GM19025 (cell line): ENCODE results near the gene RASGRF2.
"Not testable (repeated sequence)": the region's sequence is repeated elsewhere in the genome, so short reads cannot be mapped to it uniquely, and the experiment has no call there.

Experiments used
- ATAC-seq: cut with Tn5 transposase; IDR thresholded peaks from one replicate; pipeline ENCODE4 v1.9.1; 2021; ENCODE audit warnings: mild to moderate bottlenecking, low read depth, moderate library complexity; ENCODE audit not compliant: unreplicated experiment

RASGRF2 gene

DNA sequence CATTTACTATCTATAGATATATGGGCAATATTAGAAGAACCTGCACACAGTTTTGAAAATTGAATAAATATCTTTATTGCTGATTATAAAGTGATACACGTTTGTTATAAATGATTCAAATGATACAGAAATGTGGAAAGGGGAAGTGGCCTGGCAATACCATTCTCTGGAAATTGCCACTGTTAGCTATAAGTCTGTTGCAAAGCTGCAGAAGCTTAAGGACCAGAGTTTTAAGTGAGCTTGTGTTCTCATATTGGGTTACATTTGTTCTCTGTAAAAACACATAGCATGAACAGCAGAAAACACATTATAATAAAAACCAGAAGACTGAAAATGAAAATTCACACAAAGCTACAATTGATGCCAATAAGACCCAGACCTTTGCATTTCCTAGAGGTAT is 59.6 kb downstream of the RASGRF2 start:
- ATAC-seq, result no peak

DNA sequence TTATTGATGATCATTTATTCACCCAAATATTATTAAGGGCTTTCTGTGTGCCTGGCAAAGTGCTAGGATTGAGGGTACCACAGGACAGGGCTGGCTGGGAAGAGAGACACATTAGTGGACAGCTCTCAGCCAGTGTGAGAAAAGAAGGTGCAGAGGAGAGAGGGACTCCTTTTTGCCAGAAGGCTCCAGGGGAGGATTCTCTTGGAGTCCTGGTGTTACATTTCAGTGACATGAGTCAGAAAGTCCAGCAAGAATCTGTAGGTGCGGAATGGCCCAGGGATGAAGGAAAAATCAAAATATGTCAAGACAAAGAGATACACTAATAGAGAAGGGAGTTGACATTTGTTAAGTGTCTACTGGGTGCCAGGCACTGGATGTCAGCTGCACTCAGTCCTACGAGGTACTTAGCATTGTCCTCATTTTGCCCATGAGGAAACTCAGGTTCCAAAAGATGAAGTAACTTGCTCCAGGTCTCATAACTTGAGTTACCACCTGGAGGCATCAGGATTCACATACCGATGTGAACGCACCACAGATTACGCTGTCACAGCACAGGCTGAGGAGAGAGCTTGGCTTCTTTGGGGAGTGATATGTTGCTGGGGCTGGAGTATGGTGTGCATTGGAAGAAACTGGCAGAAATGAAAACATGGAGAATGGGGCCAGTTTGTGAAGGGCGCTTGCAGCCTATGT is 60.5 kb downstream of the RASGRF2 start:
- no peak for ATAC-seq

DNA sequence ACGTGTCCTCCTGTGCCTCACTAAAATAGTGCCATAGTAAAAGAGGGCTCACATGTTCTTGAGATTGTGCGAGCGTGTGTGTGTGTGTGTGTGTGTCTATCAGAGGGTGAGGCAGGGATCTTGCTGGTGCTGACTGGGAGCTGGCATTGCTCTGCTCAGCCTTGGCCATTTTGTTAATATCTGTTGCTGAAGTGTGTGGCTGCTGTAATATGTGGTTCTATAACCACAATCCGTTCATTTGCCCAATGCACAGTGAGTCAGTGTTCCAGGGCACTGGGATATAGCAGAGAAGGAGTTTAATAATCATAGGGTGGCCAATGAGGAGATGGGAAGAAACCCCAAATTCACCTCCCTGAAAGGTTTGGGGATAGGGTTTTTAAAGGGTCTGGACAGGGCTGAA is 61.3 kb downstream of the RASGRF2 start:
- no peak for ATAC-seq

DNA sequence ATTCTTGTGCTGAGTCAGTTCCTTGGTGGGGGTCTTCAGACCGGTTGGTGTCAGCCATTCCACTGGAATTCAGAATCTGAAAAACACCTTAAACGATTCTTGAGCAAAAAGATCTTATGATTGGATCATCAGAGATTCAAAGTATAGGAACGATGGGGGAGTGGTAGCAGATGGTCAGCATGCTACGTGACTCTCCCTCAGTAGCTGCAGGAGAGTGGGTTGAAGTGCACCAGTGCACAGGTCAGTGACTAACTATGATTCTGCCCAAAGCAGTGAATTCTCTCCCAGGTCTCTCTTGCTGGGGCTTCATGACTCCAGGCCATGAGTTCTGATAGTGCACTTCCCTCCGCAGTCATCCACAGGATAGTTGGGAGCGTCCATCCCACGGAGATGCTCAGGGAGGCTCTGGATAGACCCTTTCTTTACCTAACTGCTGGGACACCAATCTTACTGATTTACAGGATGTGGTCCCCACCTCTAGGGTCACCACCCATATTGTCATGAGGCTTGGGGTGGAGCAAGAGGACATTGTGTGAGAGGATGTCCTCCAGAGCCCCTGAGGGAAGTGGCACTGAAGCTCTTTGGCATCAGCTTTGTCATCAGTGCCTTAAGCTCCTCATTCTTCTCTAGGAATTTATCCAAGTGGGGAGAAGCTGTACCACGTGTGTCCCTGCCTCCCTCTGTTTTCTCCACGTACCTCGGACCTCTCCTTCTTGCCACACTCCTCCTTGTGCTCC is 62.0 kb downstream of the RASGRF2 start:
- no peak for ATAC-seq

DNA sequence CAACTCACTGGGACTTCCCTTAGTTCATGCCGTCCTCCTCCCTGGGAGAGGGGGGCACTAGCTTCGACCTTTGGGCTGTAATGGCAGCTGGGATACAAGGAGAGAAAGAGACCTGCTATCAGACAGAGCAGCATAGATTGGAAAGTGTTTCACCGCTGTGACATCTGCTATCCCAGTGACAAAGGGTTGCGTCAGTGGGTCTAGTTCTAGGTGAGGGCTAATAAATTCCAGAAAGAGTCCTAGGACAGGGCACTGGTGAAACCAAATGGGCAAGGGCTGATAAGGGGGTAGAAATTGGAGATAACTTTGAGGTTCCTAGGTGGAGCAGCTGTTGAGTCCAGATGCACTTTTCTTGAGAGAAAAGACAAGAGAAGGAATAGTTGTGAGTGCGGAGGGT is 62.5 kb downstream of the RASGRF2 start:
- ATAC-seq, result no peak

DNA sequence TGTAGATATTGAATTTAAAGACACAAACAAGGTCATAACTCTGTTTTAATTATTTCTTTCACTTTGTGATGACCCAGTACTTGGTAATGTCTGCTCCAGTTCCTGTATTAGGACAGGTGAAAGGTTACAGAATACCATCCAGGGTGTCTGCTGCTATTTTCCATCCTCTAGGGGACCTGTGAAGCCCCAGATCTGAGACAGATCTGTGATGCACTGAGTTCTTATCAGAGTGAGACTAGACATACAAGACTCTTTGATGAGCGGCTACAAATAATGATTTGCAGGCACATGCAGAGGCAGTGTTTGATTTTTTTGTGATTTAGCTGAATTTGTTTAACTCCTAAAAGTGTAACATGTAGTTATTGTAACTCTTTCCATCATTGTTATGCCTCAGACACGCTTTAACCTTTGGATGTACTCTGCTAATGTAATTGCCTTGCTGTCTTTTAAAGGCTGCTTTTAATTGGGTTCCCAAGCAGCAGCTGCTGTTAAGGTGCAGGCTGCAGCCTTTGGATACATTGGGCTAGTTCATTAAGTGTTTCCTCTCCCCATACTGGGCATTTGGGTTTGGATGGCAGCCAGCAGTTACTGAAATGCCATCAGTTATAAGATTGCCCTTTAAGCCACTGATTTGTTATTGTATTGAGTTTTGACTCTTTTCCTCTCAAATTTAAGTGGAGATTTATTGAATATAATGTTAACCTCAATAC is 63.3 kb downstream of the RASGRF2 start:
- no peak for ATAC-seq

DNA sequence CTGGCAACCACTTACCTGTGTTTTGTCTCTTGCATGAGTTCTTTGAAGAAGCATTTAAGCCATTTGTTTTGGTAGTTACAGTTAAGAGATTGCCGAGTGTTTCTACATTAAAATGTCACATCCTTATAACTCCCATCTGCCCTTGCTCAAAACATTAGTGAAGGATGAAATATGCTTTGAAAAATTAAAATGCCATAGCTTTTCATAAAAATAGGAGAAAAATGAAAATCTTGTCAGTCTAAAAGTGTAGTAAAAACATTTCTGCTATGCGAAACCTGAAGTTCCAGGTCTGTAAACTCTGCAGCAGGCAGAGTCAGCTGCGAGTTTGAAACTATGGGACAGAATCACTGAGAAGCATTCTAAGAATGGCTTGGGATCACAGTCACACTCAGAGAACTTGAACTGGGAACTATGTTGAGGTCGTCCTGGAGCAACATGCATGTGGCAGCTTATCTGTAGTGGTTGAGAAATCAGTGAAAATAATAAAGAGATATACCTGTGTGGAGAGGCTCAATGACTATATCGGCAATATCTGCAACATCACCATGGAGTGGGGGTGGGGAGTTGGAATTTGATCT is 67.4 kb downstream of the RASGRF2 start:
- ATAC-seq, result no peak

DNA sequence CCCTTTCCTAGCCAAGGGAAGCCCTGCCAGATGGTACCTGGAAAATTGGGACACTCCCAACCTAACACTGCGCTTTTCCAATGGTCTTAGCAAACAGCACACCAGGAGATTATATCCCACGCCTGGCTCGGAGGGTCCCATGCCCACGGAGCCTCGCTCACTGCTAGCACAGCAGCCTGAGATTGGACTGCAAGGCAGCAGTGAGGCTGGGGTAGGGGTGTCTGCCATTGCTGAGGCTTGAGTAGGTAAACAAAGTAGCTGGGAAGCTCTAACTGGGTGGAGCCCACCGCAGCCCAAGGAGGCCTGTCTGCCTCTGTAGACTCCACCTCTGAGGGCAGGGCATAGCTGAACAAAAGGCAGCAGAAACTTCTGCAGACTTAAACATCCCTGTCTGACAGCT is 68.7 kb downstream of the RASGRF2 start:
- ATAC-seq, result not testable (repeated sequence)

DNA sequence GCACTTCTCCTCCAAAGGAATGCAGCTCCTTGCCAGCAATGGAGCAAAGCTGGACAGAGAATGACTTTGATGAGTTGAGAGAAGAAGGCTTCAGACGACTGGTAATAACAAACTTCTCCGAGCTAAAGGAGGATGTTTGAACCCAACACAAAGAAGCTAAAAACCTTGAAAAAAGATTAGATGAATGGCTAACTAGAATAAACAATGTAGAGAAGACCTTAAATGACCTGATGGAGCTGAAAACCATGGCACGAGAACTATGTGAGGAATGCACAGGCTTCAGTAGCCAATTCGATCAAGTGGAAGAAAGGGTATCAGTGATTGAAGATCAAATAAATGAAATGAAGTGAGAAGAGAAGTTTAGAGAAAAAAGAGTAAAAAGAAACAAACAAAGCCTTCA is 69.6 kb downstream of the RASGRF2 start:
- not testable (repeated sequence) for ATAC-seq

DNA sequence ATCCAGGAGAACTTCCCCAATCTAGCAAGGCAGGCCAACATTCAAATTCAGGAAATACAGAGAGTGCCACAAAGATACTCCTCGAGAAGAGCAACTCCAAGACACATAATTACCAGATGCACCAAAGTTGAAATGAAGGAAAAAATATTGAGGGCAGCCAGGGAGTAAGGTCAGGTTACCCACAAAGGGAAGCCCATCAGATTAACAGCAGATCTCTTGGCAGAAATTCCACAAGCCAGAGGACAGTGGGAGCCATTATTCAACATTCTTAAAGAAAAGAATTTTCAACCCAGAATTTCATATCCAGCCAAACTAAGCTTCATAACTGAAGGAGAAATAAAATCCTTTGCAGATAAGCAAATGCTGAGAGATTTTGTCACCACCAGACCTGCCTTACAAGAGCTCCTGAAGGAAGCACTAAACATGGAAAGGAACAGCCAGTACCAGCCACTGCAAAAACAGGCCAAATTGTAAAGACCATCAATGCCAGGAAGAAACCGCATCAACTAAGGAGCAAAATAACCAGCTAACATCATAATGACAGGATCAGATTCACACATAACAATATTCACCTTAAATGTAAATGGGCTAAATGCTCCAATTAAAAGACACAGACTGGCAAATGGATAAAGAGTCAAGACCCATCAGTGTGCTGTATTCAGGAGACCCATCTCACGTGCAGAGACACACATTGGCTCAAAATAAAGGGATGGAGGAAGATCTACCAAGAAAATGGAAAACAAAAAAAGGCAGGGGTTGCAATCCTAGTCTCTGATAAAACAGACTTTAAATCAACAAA is 70.3 kb downstream of the RASGRF2 start:
- ATAC-seq, result not testable (repeated sequence)

DNA sequence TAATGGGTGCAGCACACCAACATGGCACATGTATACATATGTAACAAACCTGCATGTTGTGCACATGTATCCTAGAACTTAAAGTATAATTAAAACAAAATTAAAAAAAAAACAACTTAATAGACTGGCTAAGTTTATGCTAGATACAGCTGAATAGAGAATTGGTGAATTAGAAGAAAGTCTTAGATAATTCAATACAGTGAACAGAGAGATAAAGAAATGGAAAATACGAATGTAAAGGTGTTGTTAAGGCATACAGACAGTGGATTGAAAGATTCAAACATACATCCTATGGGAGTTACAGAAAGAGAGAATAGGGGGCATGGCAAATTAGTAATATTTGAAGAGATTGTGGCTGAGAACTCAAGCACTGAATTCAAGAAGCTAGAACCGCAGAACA is 75.4 kb downstream of the RASGRF2 start:
- ATAC-seq, result no peak

DNA sequence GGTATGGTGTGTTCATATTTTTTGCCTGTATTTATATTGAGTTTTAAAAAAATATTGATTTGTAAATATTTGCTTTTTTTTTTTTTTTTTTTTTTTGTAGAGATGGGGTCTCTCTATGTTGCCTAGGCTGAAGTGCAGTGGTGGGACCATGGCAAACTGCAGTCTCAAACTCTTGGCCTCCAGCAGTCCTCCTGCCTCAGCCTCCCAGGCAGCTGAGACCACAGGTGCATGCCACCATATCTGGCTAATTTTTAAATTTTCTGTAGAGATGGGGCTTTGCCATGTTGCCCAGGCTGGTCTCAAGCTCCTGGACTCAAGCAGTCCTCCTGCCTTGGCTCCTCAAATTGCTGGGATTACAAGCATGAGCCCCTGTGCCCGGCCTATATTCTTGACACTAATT is 78.3 kb downstream of the RASGRF2 start:
- ATAC-seq, result no peak

DNA sequence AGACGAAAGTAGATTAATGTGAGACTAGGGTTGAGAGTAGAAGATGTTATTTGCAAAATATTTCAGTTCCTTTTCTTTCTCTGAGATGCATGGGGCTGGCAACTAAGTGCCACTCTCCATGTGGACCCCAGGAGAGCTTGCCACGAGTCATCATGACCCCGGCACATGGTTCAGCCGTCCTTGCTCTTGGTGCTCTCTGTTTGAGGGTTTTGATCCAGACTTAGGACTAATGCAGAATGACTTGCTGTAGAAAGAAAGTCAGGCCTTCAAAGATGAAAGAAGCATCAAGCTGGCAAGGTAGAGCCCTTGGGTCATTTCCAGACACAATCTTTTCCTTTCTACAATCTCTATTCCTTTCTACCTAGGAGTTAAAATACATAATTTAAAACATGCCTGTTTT is 84.7 kb downstream of the RASGRF2 start:
- ATAC-seq, result no peak

DNA sequence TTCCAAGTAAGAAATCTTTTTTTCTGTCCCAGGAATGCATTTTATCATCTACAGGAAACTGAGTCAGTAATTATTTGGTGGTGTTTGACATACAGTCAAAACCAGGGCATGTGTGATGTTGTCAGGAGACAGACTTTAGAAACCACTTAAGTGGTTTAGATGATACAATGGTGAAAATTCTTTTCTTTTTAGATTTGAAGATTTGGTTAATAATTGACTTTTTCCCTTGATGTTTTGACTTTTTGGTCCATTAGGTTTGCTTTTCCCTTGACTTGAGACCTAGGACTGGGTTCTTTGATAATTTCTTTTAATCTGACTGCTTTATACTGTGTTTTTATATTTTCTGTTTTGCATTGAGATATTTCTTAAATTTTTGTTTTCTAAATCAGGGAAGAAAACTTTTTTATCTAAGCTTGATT is 85.2 kb downstream of the RASGRF2 start:
- ATAC-seq, result no peak

DNA sequence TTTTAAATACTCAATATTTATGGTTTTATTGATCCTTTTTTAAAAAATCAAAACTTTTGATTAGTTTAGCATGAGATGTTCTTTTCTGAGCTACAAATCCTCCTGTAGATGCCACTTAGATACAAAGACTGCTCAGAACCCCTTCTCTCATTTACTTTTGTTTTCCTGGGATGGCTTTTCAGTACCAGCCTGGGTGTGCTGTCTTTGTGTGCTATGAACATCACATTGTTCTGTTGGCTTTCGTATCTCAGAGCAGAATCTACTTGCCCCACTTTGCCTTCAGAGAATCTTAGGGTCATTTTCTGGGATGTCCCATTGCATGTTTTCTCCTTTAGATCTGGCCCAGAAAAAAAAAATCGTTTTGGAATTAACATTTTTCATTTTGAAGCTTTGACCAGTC is 85.9 kb downstream of the RASGRF2 start:
- no peak for ATAC-seq

DNA sequence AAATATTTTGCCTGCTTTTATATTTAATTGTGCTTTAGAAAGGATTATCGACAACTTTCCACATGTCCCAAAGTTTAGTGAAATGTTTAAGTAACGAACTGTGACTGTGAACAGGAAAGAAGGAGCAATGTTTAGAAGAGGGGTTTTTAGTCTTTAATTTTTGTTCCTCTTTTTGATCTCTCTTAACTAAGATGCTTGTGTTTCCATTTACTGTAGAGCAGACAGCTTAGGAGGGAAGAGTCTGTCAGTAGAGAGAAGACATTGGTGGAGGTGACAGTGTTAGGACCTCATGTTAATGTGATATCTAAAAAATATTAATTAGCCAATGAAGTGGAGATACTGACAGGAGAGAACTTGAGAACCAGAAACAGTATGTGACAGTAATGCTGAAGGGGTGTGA is 92.2 kb downstream of the RASGRF2 start:
- ATAC-seq, result no peak

DNA sequence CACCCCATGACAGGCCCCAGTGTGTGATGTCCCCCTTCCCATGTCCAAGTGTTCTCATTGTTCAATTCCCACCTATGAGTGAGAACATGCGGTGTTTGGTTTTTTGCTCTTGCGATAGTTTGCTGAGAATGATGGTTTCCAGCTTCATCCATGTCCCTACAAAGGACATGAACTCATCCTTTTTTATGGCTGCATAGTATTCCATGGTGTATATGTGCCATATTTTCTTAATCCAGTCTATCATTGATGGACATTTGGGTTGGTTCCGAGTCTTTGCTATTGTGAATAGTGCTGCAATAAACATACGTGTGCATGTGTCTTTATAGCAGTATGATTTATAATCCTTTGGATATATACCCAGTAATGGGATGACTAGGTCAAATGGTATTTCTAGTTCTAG is 93.1 kb downstream of the RASGRF2 start:
- not testable (repeated sequence) for ATAC-seq

DNA sequence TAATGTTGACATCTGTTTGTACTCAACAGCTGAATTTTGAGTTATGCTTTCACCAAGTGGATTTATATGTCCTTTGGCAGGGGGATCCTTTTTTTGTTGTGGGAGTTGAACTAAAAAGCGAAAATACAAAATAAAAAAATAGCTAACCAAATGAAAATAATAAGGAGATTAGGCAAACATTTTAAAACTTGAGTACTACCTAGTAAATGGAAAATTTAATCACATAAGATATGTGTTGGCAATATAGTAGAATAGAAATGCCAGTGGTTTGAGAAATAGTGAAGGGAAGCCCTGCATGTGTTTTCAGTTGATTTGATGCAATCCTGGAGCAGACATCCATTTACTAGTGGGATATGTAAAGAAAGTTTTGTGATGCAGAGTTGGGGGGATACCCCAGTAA is 98.0 kb downstream of the RASGRF2 start:
- no peak for ATAC-seq

DNA sequence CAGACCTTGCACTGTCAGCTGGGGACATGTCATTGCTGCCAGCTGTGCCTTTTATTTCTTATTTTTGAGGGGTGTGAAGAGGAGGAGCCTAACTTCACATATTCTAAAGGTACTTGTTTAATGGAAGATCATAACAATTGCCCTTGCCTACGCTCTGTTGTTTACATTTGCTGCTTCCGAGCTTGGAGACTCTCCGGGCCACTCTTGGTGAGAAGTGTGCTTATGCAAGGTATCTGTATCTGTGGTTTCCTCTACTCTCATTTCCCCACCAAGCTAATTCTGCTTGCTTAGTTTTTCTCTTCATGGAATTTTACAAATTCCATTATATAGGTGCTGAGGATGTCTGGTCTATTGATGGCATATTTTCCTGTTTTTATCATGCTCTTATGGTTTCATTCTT is 105.3 kb downstream of the RASGRF2 start:
- no peak for ATAC-seq

DNA sequence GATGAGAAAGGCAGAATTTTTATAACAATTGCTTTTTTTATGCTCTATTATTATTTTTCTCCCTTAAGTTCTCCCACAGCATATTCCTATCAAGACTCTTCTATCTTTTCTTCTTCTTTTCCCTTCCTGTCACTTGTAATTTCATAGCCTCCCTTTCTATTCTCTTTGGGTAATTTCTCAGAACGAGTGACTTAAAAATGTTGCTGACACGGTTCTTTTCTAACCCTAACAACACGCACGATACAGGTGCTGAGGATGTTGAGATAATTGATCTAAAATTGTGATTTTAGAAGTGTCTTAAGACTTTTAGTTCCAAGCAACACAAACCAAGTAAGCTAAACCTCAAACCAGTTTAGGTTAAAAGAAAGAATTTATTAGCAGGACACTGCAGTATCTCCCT is 105.9 kb downstream of the RASGRF2 start:
- no peak for ATAC-seq

DNA sequence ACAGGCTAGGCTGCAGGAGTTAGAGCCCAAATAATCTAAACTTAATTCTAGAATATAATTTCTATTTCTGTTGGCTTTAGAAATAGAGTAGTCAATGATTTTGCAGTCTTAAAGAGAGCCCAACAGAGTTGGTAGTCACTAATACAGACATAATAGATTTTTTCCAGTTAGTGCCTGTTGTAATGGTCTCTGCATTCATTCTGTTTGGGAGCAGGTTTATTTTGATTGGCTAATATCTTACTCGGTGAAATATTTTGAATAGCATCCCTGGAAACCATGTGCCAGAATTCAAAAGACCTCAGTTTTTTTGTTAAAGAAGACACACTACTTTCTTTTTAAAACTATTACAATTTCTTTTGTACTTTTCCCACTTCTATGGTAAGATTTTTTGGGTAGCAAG is 107.2 kb downstream of the RASGRF2 start:
- no peak for ATAC-seq
